Inferior parietal cortex (tissue), 1 donor: ENCODE data around the gene TWIST2.

Experiments used
- DNase-seq: peaks from one replicate; pipeline ENCODE4 v3.0.0-alpha.2; 2016; ENCODE audit errors: extremely low spot score

Gene TWIST2

DNA sequence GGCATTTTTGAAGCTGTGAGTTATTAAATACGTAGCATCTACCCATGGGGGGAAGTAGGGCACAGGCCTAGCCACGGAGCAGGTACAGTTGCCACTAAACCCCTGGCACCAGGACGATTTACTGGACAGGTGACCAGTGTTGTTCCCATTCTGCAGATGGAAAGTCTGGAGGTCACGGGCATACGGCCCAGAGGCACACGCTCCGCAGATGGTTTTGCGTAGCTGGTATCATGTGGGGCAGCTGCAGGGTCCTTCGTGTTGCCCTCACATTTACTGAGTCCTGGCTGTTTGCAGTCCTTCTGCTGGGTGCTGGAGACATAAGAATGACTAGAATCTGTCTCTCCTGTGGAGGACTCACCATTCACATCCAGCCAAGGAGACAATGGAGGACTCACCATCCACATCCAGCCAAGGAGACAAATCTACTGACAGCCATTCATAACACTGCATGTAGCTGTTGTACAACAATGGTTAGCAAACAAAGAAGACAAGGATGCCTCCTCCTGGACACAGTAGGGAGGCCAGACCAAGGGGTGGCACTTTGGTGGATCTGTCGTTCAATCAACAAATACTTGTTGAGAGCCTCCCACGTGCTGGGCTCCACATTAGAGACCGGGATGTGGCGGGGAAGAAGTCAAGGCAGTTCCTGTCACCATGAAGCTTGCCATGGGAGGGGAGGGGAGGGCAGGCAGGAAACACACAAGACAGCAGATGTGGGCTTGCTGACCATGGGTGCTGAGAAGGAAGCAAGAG lies 24.9 kb downstream of the TWIST2 start:
- no peak for DNase-seq

DNA sequence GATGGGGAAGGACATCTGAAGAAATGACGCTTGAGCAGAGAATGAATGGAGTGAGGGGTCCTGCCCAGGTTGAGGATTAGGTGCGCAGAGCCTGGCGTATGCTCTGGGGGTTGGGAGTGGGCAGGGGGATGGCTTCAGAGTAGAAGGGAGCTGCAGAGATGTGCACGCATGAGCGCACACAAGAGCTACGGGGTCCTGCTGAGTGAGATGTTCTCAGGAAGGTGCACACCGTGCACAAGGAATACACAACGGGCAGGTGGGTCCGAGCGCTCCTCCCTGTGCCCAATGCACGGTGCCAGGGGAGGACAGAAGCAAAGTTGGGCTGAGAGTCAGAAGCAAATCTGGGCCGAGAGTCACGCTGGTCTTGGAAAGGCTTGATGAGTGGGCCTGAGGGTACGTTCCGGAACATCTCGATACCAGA lies 25.5 kb downstream of the TWIST2 start:
- no peak for DNase-seq

DNA sequence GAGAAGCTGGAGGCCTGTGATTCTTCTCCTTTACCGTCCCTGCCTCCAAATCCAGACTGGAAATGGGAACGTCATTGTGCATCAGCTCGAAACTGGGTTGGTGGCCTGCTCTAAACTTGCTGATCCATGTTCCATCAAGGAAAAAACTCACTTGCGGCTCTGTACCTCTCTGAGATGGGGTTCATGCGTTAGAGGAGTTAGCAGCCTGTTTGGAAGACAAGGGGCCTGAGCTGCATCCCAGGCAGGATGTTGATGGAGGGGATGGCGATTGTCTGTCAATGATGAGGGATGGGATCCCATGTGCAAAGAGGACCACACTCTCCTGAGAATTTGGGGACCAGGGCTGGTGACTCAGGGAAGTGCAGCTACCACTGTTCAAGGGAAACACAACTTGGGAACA lies 26.0 kb downstream of the TWIST2 start:
- no peak for DNase-seq

DNA sequence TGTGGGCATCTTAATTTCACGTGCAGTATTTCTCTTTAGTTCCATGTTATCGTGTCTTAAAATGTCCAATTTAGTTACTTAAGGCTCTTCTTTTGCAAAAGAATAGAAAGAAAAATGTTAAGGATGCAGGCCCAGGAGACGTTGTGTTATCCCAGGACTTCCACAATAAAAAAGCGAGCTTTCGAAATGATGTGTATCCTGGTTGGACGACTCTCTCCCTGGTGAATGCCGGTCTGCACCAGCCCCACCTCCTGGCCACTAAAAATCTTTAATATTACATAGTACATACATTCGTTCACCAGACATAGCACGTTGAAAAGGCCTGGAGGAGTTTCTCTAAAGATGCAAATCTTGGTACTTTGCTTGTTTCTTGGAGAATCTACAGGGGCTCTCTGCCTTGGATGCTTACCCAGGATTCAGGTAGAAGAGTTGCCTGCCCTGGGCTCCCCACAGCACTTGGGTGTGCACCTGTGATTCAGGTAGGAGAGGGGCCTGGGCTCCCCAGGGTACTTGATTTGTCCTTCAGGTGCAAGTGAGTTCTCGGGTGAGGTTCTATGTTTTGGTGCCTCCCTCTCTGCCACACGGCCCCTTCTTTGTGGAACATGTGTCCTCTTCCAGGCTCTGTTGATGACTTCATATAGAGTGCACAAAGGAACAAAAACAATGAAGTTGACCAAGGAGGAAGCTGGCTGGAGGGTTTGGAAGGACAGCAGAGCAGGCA lies 26.6 kb downstream of the TWIST2 start:
- no peak for DNase-seq

DNA sequence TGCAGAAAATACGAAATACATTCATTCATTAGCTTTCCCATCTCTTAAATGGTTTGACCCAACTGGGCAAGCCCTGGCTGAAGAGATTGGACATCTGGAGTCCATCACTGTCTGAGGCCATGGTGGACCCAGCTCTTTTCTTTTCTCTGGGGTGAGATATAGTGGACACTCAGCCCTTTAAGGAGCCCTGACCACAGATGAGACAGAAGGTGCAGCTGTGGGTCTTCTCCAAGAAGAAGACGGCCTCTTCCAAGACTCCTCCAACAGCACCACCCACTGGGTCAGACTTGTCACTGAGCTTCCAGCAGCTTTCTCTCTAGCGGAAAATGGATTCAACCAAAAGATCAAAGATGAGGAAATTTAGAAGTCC lies 27.2 kb downstream of the TWIST2 start:
- no peak for DNase-seq

GRCh38 chr2:238875471-238876231 lies 27.8 kb downstream of the TWIST2 start:
- DNase-seq: no peak

- DNase-seq: no peak
These were observed 28.3 kb downstream of the TWIST2 start for GRCh38 chr2:238876232-238876630.

- no peak for DNase-seq
These were observed 30.3 kb downstream of the TWIST2 start for GRCh38 chr2:238878051-238878735.

GRCh38 chr2:238879043-238879442 lies 31.2 kb downstream of the TWIST2 start:
- DNase-seq: no peak

- no peak for DNase-seq
These were observed 31.9 kb downstream of the TWIST2 start for GRCh38 chr2:238879621-238880377.

DNA sequence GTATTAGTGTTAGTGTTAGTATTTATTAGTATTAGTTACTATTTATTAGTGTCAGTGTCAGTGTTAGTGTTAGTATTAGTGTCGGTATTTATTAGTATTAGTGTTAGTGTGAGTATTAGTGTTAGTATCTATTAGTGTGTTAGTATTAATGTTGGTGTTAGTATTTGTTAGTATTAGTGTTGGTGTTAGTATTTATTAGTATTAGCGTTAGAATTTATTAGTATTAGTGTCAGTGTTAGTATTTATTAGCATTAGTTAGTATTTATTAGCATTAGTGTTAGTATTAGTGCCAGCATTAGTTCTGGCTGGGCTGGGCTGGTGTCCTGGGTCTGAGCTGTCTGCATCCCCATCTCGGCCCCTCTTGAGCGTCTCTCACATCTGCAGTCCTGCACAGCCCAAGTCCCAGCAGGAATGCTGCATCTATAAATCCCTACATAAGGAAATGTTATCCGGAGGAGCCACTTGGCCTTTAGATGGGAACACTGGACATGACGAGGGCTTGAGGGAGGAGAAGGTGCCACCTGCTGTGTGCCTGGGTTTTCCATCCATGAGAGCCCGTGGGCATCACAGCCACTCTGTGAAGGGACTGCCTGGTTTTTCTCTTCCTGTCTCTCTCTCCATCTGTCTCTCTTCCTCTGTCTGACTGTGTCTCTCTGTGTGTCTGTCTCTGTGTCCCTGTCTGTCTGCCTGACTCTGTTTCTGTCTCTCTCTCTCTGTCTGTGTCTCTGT lies 33.6 kb downstream of the TWIST2 start:
- DNase-seq: no peak

- DNase-seq: no peak
These were observed 34.3 kb downstream of the TWIST2 start for GRCh38 chr2:238882082-238882755.

GRCh38 chr2:238883421-238883901 lies 35.6 kb downstream of the TWIST2 start:
- DNase-seq: no peak

- no peak for DNase-seq
These were observed 36.4 kb downstream of the TWIST2 start for GRCh38 chr2:238884122-238884811.

- no peak for DNase-seq
These were observed 37.0 kb downstream of the TWIST2 start for GRCh38 chr2:238884812-238885408.

DNA sequence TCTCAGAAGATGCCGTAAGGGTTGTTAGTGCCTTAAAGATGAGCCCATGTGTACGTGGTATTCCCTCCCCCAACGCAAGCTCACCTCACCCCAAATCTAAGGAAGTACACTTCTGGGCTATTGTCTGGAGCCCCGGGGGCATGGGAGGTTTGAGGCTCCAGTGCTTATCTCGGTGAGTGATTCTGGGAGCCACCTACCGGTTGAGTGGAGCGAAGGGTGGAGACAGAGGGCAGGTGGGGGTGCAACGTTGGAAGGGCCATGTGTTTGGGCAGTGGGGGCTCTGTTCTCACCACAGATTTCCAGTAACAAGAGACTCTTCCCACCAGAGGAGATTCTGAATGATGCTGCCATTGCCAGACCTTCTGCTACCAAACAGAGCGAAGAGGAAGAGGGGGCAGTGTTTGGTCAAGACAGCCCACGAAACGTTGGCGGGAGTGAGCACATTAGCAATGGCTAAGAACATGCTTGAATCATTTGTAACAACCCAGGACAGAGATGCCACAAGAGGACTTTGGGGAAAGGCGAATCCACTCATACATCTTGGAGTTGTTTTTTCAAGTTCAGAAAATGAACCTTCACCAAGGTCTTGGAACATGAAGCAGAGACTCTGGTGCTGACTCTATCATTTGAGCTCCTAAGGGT lies 38.7 kb downstream of the TWIST2 start:
- no peak for DNase-seq

DNA sequence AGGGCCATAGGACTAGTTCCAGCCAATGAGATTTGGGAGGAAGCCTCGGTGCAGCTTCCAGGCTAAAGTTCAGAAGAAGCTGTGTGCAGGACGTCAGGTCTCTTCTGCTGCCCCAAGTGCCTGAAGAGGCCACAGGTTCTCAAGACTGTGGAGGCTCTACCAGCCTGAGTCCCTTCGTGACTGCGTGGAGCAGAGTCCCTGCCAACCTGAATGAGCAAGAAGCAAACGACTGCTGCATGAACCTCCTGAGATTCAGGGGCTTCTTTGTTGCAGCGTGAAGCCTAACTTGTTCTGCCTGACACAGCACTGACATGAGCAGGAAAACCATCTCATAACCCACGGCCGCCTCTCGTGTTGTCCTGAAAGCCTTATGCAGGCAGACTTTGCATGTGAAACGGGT lies 39.7 kb downstream of the TWIST2 start:
- no peak for DNase-seq

- no peak for DNase-seq
These were observed 40.9 kb downstream of the TWIST2 start for GRCh38 chr2:238888781-238889180.
